ENCODE data around the gene ITPR1.

Gene ITPR1

GRCh38 chr3:4515916-4516579 lies 22.9 kb downstream of the ITPR1 start:
- no peaks in the 10 kb centered on the region for H3K36me3 ChIP-seq (ENCODE audit: control insufficient read depth, insufficient read depth, low read length)
- no peak overlapping the region for H3K4me3 ChIP-seq (ENCODE audit: low read depth, low read length)
- no peaks in the 10 kb centered on the region for H3K9me3 ChIP-seq (ENCODE audit: control insufficient read depth, insufficient read depth, low read length)
- H3K9ac ChIP-seq (ENCODE audit: low read depth, low read length), result no peak overlapping the region
- peaks cover 3% of the 10 kb centered on the region for H3K4me1 ChIP-seq (ENCODE audit: control insufficient read depth, insufficient read depth, low read length)
- H3K27me3 ChIP-seq (ENCODE audit: control insufficient read depth, insufficient read depth, low read length), result no peaks in the 10 kb centered on the region

DNA sequence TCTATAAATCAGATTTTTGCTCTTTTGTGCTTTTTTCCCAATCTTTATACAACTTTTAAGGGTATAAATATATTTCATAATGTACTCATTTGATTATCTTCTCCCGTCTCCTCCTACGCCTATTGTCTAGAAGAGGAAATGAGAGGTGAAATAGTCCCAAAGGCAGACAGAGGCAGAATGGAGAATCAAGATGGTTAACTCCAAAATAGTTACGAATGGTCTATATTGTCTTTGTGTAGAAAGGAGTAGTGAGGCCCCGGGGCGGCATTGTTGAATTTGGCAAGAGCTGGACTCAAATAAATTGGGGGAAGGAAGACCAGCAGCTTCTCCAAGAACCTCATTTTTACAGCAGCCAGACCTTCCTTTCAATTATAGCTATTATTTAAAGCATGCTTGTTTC lies 23.9 kb downstream of the ITPR1 start:
- H3K4me1 ChIP-seq (ENCODE audit: control insufficient read depth, insufficient read depth, low read length), result peaks cover 3% of the 10 kb centered on the region

GRCh38 chr3:4517643-4518311 lies 24.6 kb downstream of the ITPR1 start:
- Histone ChIP-seq H3K4me1 (ENCODE audit: control insufficient read depth, insufficient read depth, low read length) (peaks cover 3% of the 10 kb centered on the region), H3K9me3 (ENCODE audit: control insufficient read depth, insufficient read depth, low read length) (no peaks in the 10 kb centered on the region), H3K36me3 (ENCODE audit: control insufficient read depth, insufficient read depth, low read length) (no peaks in the 10 kb centered on the region), H3K4me3 (ENCODE audit: low read depth, low read length) (no peak overlapping the region), H3K27me3 (ENCODE audit: control insufficient read depth, insufficient read depth, low read length) (no peaks in the 10 kb centered on the region), H3K9ac (ENCODE audit: low read depth, low read length) (no peak overlapping the region)

More for the DNA sequence above, 23.9 kb downstream of the ITPR1 start:
- Histone ChIP-seq H3K4me3 (ENCODE audit: low read depth, low read length) (no peak overlapping the region), H3K36me3 (ENCODE audit: control insufficient read depth, insufficient read depth, low read length) (no peaks in the 10 kb centered on the region), H3K9me3 (ENCODE audit: control insufficient read depth, insufficient read depth, low read length) (no peaks in the 10 kb centered on the region), H3K27me3 (ENCODE audit: control insufficient read depth, insufficient read depth, low read length) (no peaks in the 10 kb centered on the region), H3K9ac (ENCODE audit: low read depth, low read length) (no peak overlapping the region)

GRCh38 chr3:4520033-4520816 lies 27.1 kb downstream of the ITPR1 start:
- Histone ChIP-seq H3K9me3 (ENCODE audit: control insufficient read depth, insufficient read depth, low read length) (no peaks in the 10 kb centered on the region), H3K4me3 (ENCODE audit: low read depth, low read length) (no peak overlapping the region), H3K36me3 (ENCODE audit: control insufficient read depth, insufficient read depth, low read length) (no peaks in the 10 kb centered on the region), H3K9ac (ENCODE audit: low read depth, low read length) (no peak overlapping the region), H3K27me3 (ENCODE audit: control insufficient read depth, insufficient read depth, low read length) (no peaks in the 10 kb centered on the region), H3K4me1 (ENCODE audit: control insufficient read depth, insufficient read depth, low read length) (peaks cover 2% of the 10 kb centered on the region)

- Histone ChIP-seq H3K27me3 (ENCODE audit: control insufficient read depth, insufficient read depth, low read length) (no peaks in the 10 kb centered on the region), H3K9me3 (ENCODE audit: control insufficient read depth, insufficient read depth, low read length) (no peaks in the 10 kb centered on the region), H3K4me3 (ENCODE audit: low read depth, low read length) (no peak overlapping the region), H3K9ac (ENCODE audit: low read depth, low read length) (no peak overlapping the region), H3K4me1 (ENCODE audit: control insufficient read depth, insufficient read depth, low read length) (no peaks in the 10 kb centered on the region), H3K36me3 (ENCODE audit: control insufficient read depth, insufficient read depth, low read length) (no peaks in the 10 kb centered on the region)
These were observed 29.8 kb downstream of the ITPR1 start for GRCh38 chr3:4522947-4523346.

GRCh38 chr3:4523710-4524698 lies 30.9 kb downstream of the ITPR1 start:
- no peak overlapping the region for H3K4me3 ChIP-seq (ENCODE audit: low read depth, low read length)
- no peaks in the 10 kb centered on the region for H3K36me3 ChIP-seq (ENCODE audit: control insufficient read depth, insufficient read depth, low read length)
- H3K4me1 ChIP-seq (ENCODE audit: control insufficient read depth, insufficient read depth, low read length), result no peaks in the 10 kb centered on the region

DNA sequence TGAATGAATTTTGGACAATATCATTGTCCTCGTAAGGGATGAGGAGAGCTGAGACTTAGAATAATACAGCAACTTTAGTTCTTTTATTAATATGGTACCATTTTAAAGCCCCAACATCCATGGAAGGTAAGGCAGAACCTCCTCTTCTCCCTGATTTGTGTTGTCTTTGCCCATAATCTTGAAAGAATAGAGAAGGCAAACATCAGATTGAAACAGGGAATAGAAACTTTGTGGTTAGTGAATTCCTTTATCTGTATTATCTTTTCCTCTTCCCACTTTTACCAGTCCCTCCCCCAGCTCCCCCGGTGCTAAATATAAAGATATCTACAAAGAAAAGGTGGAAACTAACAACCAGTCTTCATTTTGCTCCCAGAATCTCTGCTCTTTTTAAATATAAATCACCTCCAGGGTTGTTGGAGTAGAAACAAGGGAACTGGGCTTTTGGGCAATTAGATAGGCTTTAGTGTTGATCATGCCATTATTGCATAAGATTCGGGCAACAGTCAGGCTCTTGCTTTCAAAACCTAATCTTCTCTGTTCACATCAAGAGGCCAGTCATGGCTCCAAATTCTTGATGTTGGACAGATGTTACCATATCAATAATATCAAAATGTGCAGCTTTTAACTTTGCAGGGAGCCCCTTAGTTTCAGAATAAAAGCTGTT lies 32.5 kb downstream of the ITPR1 start:
- Histone ChIP-seq H3K27me3 (ENCODE audit: control insufficient read depth, insufficient read depth, low read length) (no peaks in the 10 kb centered on the region), H3K4me1 (ENCODE audit: control insufficient read depth, insufficient read depth, low read length) (no peaks in the 10 kb centered on the region), H3K36me3 (ENCODE audit: control insufficient read depth, insufficient read depth, low read length) (no peaks in the 10 kb centered on the region), H3K9me3 (ENCODE audit: control insufficient read depth, insufficient read depth, low read length) (no peaks in the 10 kb centered on the region), H3K4me3 (ENCODE audit: low read depth, low read length) (no peak overlapping the region), H3K9ac (ENCODE audit: low read depth, low read length) (no peak overlapping the region)

More at GRCh38 chr3:4523710-4524698, 30.9 kb downstream of the ITPR1 start:
- H3K9me3 ChIP-seq (ENCODE audit: control insufficient read depth, insufficient read depth, low read length), result no peaks in the 10 kb centered on the region
- no peak overlapping the region for H3K9ac ChIP-seq (ENCODE audit: low read depth, low read length)
- no peaks in the 10 kb centered on the region for H3K27me3 ChIP-seq (ENCODE audit: control insufficient read depth, insufficient read depth, low read length)

DNA sequence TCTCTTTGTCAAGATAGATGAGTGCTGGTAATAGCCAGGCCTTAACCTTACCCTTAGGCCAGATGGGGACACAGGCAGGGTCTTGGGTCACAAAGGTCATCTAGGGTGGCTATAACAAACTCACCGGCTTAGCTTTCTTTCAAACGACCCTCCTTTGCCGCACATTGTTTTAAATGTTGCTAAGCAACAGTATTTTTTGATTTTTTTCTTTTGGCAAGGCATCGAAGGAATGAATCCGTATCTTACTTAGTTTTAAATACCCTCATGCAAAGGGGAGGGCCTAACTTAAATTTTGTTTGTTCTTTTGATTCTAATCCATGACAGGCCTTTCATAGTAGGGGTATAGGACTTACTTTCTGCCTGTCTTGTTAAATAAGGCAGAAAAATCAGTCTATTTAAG lies 35.2 kb downstream of the ITPR1 start:
- Histone ChIP-seq H3K27me3 (ENCODE audit: control insufficient read depth, insufficient read depth, low read length) (no peaks in the 10 kb centered on the region), H3K9me3 (ENCODE audit: control insufficient read depth, insufficient read depth, low read length) (no peaks in the 10 kb centered on the region), H3K4me3 (ENCODE audit: low read depth, low read length) (no peak overlapping the region), H3K36me3 (ENCODE audit: control insufficient read depth, insufficient read depth, low read length) (no peaks in the 10 kb centered on the region), H3K4me1 (ENCODE audit: control insufficient read depth, insufficient read depth, low read length) (no peaks in the 10 kb centered on the region), H3K9ac (ENCODE audit: low read depth, low read length) (no peak overlapping the region)

GRCh38 chr3:4528819-4529600 lies 35.9 kb downstream of the ITPR1 start:
- no peaks in the 10 kb centered on the region for H3K36me3 ChIP-seq (ENCODE audit: control insufficient read depth, insufficient read depth, low read length)
- no peaks in the 10 kb centered on the region for H3K9me3 ChIP-seq (ENCODE audit: control insufficient read depth, insufficient read depth, low read length)
- H3K27me3 ChIP-seq (ENCODE audit: control insufficient read depth, insufficient read depth, low read length), result no peaks in the 10 kb centered on the region
- no peak overlapping the region for H3K9ac ChIP-seq (ENCODE audit: low read depth, low read length)
- H3K4me1 ChIP-seq (ENCODE audit: control insufficient read depth, insufficient read depth, low read length), result peaks cover 4% of the 10 kb centered on the region
- no peak overlapping the region for H3K4me3 ChIP-seq (ENCODE audit: low read depth, low read length)

DNA sequence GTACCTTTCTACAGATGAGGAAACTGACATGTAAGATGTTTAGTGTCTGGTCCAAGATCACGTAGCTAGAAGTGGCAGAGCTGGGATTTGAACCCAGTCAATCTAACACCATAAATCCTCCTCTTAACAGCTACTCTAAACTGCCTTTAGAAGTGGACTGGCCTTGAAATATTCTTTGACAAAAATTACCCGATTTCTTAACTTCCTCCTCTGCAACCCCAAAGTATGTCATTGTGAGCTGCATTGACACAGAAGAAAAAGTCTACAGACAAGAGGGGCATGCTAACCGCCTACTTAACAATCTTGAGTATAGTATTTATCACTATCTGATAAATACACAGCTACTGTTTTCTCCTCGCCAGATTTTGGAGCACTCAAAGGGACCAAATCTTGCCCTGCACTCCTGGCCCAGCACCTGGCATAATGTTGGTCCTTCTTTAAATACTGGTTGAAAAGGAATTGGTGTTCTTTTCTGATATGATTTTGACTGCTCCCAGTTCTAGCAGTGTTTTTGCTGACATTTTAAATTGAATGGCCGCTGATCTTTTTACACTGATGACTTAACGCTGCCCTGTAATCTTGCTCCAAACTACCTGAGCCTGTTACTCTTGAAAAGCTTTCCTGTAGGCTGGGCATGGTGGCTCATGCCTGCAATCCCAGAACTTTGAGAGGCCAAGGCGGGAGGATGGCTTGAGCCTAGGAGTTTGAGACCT lies 36.9 kb downstream of the ITPR1 start:
- H3K4me3 ChIP-seq (ENCODE audit: low read depth, low read length), result no peak overlapping the region
- H3K9me3 ChIP-seq (ENCODE audit: control insufficient read depth, insufficient read depth, low read length), result no peaks in the 10 kb centered on the region
- peaks cover 4% of the 10 kb centered on the region for H3K4me1 ChIP-seq (ENCODE audit: control insufficient read depth, insufficient read depth, low read length)
- no peaks in the 10 kb centered on the region for H3K27me3 ChIP-seq (ENCODE audit: control insufficient read depth, insufficient read depth, low read length)
- H3K36me3 ChIP-seq (ENCODE audit: control insufficient read depth, insufficient read depth, low read length), result no peaks in the 10 kb centered on the region
- H3K9ac ChIP-seq (ENCODE audit: low read depth, low read length), result no peak overlapping the region

Measured in iPS-15b (cell line).